NCI-H1694 treated with DMSO at 0.1 percent for 48 hours (cell line): ENCODE results near the gene SCYL1.

Experiments
- DNase-seq: peaks from one replicate; lab custom pipeline; 2025; lab: John Stamatoyannopoulos, UW

Gene SCYL1

GRCh38 chr11:65493367-65494176, 31.3 kb upstream of the SCYL1 start:
- no peak for DNase-seq

- no peak for DNase-seq
These were observed 28.4 kb upstream of the SCYL1 start for GRCh38 chr11:65496304-65497140.

DNA sequence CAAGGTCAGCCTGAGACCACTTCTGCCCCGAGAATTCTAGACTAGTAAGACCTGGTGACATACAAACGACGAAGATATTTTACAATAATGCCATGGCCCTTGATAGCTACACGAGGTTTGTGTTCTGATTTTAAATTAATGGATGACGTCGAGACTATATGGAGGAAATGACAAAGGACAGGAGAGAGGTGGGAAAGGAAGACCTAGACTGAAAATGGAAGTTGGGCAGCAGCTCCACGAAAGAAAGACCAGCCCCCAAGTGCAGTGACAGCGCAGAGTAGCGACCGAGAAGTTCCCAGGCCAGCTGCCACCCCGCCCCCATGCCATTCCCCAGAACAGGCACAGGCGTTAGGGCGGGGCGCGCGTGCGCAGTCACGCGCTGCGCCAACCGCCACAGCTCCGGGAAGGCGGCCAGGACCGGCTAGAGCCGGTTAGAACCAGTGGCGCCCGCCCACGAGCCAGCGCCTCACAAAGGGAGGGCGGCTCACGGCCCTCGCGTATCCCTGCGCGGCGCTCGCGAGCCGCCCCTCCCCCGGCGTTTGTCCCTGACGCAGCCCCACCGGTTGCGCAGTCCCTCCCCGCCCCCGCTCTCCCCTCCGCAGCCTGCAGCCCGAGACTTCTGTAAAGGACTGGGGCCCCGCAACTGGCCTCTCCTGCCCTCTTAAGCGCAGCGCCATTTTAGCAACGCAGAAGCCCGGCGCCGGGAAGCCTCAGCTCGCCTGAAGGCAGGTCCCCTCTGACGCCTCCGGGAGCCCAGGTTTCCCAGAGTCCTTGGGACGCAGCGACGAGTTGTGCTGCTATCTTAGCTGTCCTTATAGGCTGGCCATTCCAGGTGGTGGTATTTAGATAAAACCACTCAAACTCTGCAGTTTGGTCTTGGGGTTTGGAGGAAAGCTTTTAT, 27.5 kb upstream of the SCYL1 start:
- peak; percentile 96 for DNase-seq

- peak; percentile 63 for DNase-seq
These were observed 26.7 kb upstream of the SCYL1 start for GRCh38 chr11:65498042-65498726.

DNA sequence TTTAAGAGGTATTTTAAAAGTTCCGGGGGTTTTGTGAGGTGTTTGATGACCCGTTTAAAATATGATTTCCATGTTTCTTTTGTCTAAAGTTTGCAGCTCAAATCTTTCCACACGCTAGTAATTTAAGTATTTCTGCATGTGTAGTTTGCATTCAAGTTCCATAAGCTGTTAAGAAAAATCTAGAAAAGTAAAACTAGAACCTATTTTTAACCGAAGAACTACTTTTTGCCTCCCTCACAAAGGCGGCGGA, 26.2 kb upstream of the SCYL1 start:
- no peak for DNase-seq

DNA sequence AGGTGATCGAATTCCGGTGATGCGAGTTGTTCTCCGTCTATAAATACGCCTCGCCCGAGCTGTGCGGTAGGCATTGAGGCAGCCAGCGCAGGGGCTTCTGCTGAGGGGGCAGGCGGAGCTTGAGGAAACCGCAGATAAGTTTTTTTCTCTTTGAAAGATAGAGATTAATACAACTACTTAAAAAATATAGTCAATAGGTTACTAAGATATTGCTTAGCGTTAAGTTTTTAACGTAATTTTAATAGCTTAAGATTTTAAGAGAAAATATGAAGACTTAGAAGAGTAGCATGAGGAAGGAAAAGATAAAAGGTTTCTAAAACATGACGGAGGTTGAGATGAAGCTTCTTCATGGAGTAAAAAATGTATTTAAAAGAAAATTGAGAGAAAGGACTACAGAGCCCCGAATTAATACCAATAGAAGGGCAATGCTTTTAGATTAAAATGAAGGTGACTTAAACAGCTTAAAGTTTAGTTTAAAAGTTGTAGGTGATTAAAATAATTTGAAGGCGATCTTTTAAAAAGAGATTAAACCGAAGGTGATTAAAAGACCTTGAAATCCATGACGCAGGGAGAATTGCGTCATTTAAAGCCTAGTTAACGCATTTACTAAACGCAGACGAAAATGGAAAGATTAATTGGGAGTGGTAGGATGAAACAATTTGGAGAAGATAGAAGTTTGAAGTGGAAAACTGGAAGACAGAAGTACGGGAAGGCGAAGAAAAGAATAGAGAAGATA, 25.7 kb upstream of the SCYL1 start, which contains the start of gene MALAT1:
Gene MALAT1 (plus strand): TSS at position 69 of the 736 bp plus-strand sequence.
- DNase-seq: peak; percentile 87

DNA sequence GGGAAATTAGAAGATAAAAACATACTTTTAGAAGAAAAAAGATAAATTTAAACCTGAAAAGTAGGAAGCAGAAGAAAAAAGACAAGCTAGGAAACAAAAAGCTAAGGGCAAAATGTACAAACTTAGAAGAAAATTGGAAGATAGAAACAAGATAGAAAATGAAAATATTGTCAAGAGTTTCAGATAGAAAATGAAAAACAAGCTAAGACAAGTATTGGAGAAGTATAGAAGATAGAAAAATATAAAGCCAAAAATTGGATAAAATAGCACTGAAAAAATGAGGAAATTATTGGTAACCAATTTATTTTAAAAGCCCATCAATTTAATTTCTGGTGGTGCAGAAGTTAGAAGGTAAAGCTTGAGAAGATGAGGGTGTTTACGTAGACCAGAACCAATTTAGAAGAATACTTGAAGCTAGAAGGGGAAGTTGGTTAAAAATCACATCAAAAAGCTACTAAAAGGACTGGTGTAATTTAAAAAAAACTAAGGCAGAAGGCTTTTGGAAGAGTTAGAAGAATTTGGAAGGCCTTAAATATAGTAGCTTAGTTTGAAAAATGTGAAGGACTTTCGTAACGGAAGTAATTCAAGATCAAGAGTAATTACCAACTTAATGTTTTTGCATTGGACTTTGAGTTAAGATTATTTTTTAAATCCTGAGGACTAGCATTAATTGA, 25.0 kb upstream of the SCYL1 start:
- DNase-seq: peak; percentile 42

- DNase-seq: peak; percentile 42
These were observed 24.3 kb upstream of the SCYL1 start for GRCh38 chr11:65500387-65501185.

DNA sequence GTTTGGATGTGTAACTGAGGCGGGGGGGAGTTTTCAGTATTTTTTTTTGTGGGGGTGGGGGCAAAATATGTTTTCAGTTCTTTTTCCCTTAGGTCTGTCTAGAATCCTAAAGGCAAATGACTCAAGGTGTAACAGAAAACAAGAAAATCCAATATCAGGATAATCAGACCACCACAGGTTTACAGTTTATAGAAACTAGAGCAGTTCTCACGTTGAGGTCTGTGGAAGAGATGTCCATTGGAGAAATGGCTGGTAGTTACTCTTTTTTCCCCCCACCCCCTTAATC, 23.8 kb upstream of the SCYL1 start:
- no peak for DNase-seq

GRCh38 chr11:65501472-65502273, 23.2 kb upstream of the SCYL1 start:
- DNase-seq: no peak

DNA sequence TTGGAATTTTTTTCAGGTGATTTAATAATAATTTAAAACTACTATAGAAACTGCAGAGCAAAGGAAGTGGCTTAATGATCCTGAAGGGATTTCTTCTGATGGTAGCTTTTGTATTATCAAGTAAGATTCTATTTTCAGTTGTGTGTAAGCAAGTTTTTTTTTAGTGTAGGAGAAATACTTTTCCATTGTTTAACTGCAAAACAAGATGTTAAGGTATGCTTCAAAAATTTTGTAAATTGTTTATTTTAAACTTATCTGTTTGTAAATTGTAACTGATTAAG, 22.7 kb upstream of the SCYL1 start:
- DNase-seq: no peak

- DNase-seq: no peak
These were observed 22.1 kb upstream of the SCYL1 start for GRCh38 chr11:65502555-65503367.

GRCh38 chr11:65503368-65503948, 21.4 kb upstream of the SCYL1 start:
- no peak for DNase-seq

GRCh38 chr11:65503949-65504673, 20.8 kb upstream of the SCYL1 start:
- DNase-seq: no peak

DNA sequence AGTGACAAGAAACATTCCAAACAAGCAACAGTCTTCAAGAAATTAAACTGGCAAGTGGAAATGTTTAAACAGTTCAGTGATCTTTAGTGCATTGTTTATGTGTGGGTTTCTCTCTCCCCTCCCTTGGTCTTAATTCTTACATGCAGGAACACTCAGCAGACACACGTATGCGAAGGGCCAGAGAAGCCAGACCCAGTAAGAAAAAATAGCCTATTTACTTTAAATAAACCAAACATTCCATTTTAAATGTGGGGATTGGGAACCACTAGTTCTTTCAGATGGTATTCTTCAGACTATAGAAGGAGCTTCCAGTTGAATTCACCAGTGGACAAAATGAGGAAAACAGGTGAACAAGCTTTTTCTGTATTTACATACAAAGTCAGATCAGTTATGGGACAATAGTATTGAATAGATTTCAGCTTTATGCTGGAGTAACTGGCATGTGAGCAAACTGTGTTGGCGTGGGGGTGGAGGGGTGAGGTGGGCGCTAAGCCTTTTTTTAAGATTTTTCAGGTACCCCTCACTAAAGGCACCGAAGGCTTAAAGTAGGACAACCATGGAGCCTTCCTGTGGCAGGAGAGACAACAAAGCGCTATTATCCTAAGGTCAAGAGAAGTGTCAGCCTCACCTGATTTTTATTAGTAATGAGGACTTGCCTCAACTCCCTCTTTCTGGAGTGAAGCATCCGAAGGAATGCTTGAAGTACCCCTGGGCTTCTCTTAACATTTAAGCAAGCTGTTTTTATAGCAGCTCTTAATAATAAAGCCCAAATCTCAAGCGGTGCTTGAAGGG, 20.0 kb upstream of the SCYL1 start:
- DNase-seq: no peak

DNA sequence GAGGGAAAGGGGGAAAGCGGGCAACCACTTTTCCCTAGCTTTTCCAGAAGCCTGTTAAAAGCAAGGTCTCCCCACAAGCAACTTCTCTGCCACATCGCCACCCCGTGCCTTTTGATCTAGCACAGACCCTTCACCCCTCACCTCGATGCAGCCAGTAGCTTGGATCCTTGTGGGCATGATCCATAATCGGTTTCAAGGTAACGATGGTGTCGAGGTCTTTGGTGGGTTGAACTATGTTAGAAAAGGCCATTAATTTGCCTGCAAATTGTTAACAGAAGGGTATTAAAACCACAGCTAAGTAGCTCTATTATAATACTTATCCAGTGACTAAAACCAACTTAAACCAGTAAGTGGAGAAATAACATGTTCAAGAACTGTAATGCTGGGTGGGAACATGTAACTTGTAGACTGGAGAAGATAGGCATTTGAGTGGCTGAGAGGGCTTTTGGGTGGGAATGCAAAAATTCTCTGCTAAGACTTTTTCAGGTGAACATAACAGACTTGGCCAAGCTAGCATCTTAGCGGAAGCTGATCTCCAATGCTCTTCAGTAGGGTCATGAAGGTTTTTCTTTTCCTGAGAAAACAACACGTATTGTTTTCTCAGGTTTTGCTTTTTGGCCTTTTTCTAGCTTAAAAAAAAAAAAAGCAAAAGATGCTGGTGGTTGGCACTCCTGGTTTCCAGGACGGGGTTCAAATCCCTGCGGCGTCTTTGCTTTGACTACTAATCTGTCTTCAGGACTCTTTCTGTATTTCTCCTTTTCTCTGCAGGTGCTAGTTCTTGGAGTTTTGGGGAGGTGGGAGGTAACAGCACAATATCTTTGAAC, 19.2 kb upstream of the SCYL1 start:
- DNase-seq: no peak
